SU-DHL-6 (cell line): Measurements from ENCODE around the gene FN1.

Experiments
- H2AFZ ChIP-seq: fragments of 200-600 bp; sonication (generic); 2 replicates; pipeline ENCODE4 v1.6.1; 2014; ENCODE audit warnings: low read depth, mild to moderate bottlenecking, moderate library complexity, mixed read lengths, antibody characterized with exemption, low read length; ENCODE audit not compliant: severe bottlenecking
- H3F3A ChIP-seq: fragments of 200-600 bp; shearing (Covaris generic); 2 replicates; pipeline ENCODE4 v1.6.0; 2016; ENCODE audit warnings: antibody characterized with exemption, mild to moderate bottlenecking; ENCODE audit not compliant: insufficient read depth
- H3K27ac ChIP-seq: fragments of 200-600 bp; sonication (generic); 2 replicates; pipeline ENCODE4 v1.5.1; 2016; ENCODE audit warnings: low read depth, mild to moderate bottlenecking, low read length, moderate library complexity, mixed read lengths
- H3K27me3 ChIP-seq: fragments of 200-600 bp; sonication (generic), shearing (Covaris generic); 2 replicates; pipeline ENCODE4 v1.6.0; 2014; ENCODE audit warnings: mild to moderate bottlenecking, low read length
- H3K36me3 ChIP-seq: fragments of 200-600 bp; sonication (generic); 2 replicates; pipeline ENCODE4 v1.6.1; 2014; ENCODE audit warnings: mild to moderate bottlenecking, low read length, mixed read lengths
- H3K4me2 ChIP-seq: fragments of 300-600, 200-600 bp; shearing (Covaris generic), sonication (generic); 2 replicates; pipeline ENCODE4 v1.6.0; 2014; ENCODE audit warnings: low read length, low read depth, mild to moderate bottlenecking; ENCODE audit not compliant: poor library complexity, severe bottlenecking
- H3K4me3 ChIP-seq: fragments of 200-600 bp; sonication (generic); 2 replicates; pipeline ENCODE4 v1.5.1; 2014; ENCODE audit warnings: antibody characterized with exemption, low read length, mild to moderate bottlenecking, mixed read lengths; ENCODE audit not compliant: insufficient read depth, poor library complexity, severe bottlenecking
- H3K79me2 ChIP-seq: fragments of 200-600 bp; sonication (generic); 2 replicates; pipeline ENCODE4 v1.6.1; 2014; ENCODE audit warnings: mild to moderate bottlenecking, low read length, moderate library complexity; ENCODE audit not compliant: insufficient read depth
- H3K9ac ChIP-seq: fragments of 200-600 bp; sonication (generic); 2 replicates; pipeline ENCODE4 v1.7.0; 2014; ENCODE audit warnings: mild to moderate bottlenecking, low read length
- H3K9me2 ChIP-seq: fragments of 200-600 bp; sonication (generic); replicated peaks from 2 replicates; pipeline ENCODE4 v1.6.1; 2014; ENCODE audit warnings: low read length; ENCODE audit not compliant: insufficient read depth
- H3K9me3 ChIP-seq: fragments of 200-600 bp; sonication (generic); 2 replicates; pipeline ENCODE4 v1.6.1; 2014; ENCODE audit warnings: low read length, mixed read lengths; ENCODE audit not compliant: insufficient read depth
- H4K20me1 ChIP-seq: fragments of 200-600 bp; sonication (generic); 2 replicates; pipeline ENCODE4 v1.6.1; 2014; ENCODE audit warnings: low read depth, mild to moderate bottlenecking, antibody characterized with exemption, low read length, moderate library complexity, mixed read lengths
- CTCF ChIP-seq: fragments of 200-600 bp; sonication (generic); IDR thresholded peaks from one replicate; pipeline ENCODE4 v1.5.1; 2017; ENCODE audit warnings: antibody characterized with exemption, mild to moderate bottlenecking, low read length, moderate library complexity; ENCODE audit not compliant: insufficient read depth, poor library complexity, severe bottlenecking
- EZH2phosphoT487 ChIP-seq: fragments of 200-600 bp; sonication (generic), shearing (Covaris generic); conservative IDR thresholded peaks from 2 replicates; pipeline ENCODE4 v1.6.1; 2018; ENCODE audit warnings: mild to moderate bottlenecking, antibody characterized with exemption, low read length, moderate library complexity, mixed read lengths

The FN1 gene

DNA sequence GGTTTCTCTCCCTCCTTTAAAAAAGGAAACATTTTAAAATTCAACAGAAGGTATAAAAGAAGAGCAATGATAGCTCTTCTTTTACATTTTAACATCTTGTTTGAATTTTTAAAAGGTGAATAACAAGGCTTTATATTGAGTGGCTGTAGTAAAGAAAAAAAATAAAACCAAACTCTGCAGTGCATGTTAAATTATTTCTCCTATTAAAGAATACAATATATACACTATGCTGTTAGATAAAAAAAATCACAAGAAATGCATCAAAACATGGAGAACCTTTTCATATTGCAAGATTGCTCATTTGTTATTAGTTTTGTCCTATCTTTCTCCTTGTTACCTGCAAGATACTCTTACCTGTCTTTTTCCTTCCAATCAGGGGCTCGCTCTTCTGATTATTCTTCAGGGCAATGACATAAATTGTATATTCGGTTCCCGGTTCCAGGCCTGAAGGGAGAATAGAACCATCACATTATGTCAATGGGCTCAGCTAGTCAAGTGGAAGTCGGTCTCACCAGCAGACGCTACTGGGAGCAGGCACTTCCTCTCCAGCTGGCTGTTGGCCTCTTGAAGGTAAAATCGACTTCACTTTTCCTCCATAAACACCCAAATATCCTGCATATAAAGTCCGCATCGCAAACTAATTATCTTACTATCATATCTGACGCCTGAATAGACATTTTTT is 62.8 kb downstream of the FN1 start:
- no peaks in the 10 kb centered on the region for H3K79me2 ChIP-seq
- no peak overlapping the region for H3K4me2 ChIP-seq
- TF ChIP-seq EZH2phosphoT487 (no peak), CTCF (no peak)
- H3K9ac ChIP-seq = no peak overlapping the region
- no peaks in the 10 kb centered on the region for H3F3A ChIP-seq
- H3K9me3 ChIP-seq = no peaks in the 10 kb centered on the region
- no peak overlapping the region for H3K27ac ChIP-seq
- no peak overlapping the region for H3K4me3 ChIP-seq
- no peak overlapping the region for H2AFZ ChIP-seq
- H4K20me1 ChIP-seq = no peaks in the 10 kb centered on the region
- no peaks in the 10 kb centered on the region for H3K36me3 ChIP-seq
- H3K9me2 ChIP-seq = no peaks in the 10 kb centered on the region
- no peaks in the 10 kb centered on the region for H3K27me3 ChIP-seq

DNA sequence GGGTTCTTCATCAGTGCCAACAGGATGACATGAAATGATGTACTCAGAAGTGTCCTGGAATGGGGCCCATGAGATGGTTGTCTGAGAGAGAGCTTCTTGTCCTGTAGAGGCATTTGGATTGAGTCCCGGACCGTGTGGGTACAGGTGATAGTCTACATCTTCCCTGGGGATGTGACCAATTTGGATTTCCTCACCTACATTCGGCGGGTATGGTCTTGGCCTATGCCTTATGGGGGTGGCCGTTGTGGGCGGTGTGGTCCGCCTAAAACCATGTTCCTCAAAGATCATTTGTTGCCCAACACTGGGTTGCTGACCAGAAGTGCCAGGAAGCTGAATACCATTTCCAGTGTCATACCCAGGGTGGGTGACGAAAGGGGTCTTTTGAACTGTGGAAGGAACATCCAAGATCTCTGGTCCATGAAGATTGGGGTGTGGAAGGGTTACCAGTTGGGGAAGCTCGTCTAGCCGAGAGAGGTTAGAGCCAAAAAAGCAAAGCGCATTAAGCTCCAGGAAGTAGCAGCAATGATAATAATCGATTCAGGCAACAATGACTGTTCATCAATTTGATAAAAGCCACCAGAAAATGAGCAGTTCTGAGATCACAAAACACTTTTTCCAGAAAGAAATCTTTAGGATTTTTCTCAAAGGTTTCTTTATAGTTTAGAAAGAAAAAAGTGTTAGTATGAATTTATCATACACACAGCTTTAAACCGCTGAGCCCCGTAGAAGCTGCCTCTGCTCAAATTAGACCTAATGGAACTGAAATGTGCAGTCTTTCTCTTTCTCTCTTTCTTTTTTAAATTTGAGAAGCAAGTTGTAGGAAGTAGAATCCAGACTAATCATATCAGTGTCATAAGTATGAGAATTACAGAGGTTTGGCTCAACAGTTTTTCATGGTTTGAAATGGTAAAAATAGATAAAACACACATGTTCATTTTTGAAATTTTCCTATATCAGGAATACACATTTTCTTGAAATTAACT is 63.7 kb downstream of the FN1 start:
- no peaks in the 10 kb centered on the region for H4K20me1 ChIP-seq
- H3K9me3 ChIP-seq = no peaks in the 10 kb centered on the region
- no peak overlapping the region for H3K9ac ChIP-seq
- H2AFZ ChIP-seq = no peak overlapping the region
- no peak for TF ChIP-seq EZH2phosphoT487
- no peak for TF ChIP-seq CTCF
- no peak overlapping the region for H3K4me2 ChIP-seq
- no peaks in the 10 kb centered on the region for H3F3A ChIP-seq
- H3K4me3 ChIP-seq = no peak overlapping the region
- H3K27me3 ChIP-seq = no peaks in the 10 kb centered on the region
- no peak overlapping the region for H3K27ac ChIP-seq
- no peaks in the 10 kb centered on the region for H3K79me2 ChIP-seq
- no peaks in the 10 kb centered on the region for H3K36me3 ChIP-seq
- H3K9me2 ChIP-seq = no peaks in the 10 kb centered on the region

DNA sequence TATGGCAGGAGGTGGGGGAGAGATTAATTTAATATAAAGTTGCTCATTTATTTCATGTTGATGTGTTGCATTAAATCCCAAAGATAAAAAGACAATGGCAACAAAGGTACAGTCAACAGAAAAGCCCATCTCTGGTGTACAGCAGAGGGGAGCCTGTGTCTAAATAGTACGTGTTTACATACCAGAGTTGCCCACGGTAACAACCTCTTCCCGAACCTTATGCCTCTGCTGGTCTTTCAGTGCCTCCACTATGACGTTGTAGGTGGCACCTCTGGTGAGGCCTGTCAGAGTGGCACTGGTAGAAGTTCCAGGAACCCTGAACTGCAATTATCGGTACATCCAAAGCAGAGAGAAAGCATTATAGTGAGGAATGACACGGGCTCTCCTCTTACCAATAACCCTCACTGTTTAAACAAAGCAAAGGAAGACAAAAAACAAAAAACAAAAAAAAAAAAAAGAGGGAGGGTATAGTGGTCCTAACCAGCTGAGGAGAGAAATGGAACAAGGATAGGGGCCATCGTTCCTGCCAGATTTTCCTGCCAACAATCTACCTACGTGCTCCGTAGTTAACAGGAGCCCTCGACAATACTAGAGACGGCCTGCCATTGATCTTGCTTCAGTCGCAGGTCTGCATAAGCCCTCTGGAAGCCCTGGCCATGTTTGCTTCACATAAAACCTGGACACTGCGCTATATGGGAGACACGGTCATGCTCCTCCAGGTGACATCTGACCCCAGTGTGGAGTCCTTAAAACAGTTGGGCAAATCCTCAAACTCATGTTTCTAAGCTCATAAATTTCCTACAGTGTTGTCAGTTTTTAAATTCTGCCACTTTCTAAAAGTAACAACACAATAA is 65.5 kb downstream of the FN1 start:
- Histone ChIP-seq H2AFZ (no peak overlapping the region), H4K20me1 (no peaks in the 10 kb centered on the region), H3K9me2 (no peaks in the 10 kb centered on the region), H3K4me2 (no peak overlapping the region), H3K9me3 (no peaks in the 10 kb centered on the region), H3K9ac (no peak overlapping the region), H3K36me3 (no peaks in the 10 kb centered on the region), H3K4me3 (no peak overlapping the region), H3F3A (no peaks in the 10 kb centered on the region), H3K27ac (no peak overlapping the region), H3K79me2 (no peaks in the 10 kb centered on the region), H3K27me3 (no peaks in the 10 kb centered on the region)
- TF ChIP-seq CTCF = no peak
